CD4-positive, CD25-positive, alpha-beta regulatory T cell (primary cell): ENCODE data around the gene VRK3. TPM values are rescaled to one million over a fixed set of nuclear protein-coding genes. Genes with fewer than 3 reads are reported as not detected.
A peak's percentile ranks its signal among the peaks of the same experiment; 100 is the strongest.

Experiments
- ATAC-seq, 2 donors: fragments of 150-1000 bp; cut with Tn5 transposase; one replicate each; pipeline ENCODE4 v1.10.0; 2021; ENCODE audit warnings: low read depth in 2 of 2, moderate number of reproducible peaks in 2 of 2, moderate library complexity in 1 of 2
- DNase-seq, 3 donors: peaks; one replicate each; pipeline versions ENCODE4 v3.0.0 to v3.0.0-alpha.2; 2012 to 2022; ENCODE audit warnings: mixed read lengths in 1 of 3
- H3K27ac ChIP-seq: one replicate; pipeline ENCODE4 v1.7.0; 2013; ENCODE audit warnings: mild to moderate bottlenecking, low read length; ENCODE audit not compliant: insufficient read depth, poor library complexity, severe bottlenecking
- H3K27me3 ChIP-seq: one replicate; pipeline ENCODE4 v1.7.0; 2013; ENCODE audit warnings: low read length; ENCODE audit not compliant: control insufficient read depth, insufficient read depth
- H3K36me3 ChIP-seq: one replicate; pipeline ENCODE4 v1.7.0; 2013; ENCODE audit warnings: mild to moderate bottlenecking, low read length, moderate library complexity; ENCODE audit not compliant: control insufficient read depth, insufficient read depth
- H3K4me1 ChIP-seq: 2 replicates; pipeline ENCODE4 v1.7.0; 2013; ENCODE audit warnings: mild to moderate bottlenecking, low read length; ENCODE audit not compliant: insufficient read depth, control insufficient read depth, poor library complexity, severe bottlenecking
- H3K4me3 ChIP-seq: one replicate; pipeline ENCODE4 v1.7.0; 2013; ENCODE audit warnings: low read depth, mild to moderate bottlenecking, low read length, moderate library complexity
- H3K9me3 ChIP-seq, 2 experiments: 1 replicate in 1 of 2; 2 replicates in 1 of 2; pipeline ENCODE4 v1.7.0; 2013; ENCODE audit warnings: low read length in 2 of 2, mild to moderate bottlenecking in 1 of 2, moderate library complexity in 1 of 2; ENCODE audit not compliant: control insufficient read depth in 2 of 2
- H3K27ac Mint-ChIP-seq, 3 donors: one replicate each; pipeline ENCODE4 v1.8.0; 2020 to 2022; ENCODE audit warnings: mild to moderate bottlenecking in 3 of 3, mixed read lengths in 3 of 3, moderate library complexity in 2 of 3
- H3K27me3 Mint-ChIP-seq: one replicate; pipeline ENCODE4 v1.8.0; 2022; ENCODE audit warnings: mild to moderate bottlenecking, mixed read lengths
- H3K36me3 Mint-ChIP-seq: one replicate; pipeline ENCODE4 v1.8.0; 2020; ENCODE audit warnings: mixed read lengths
- H3K4me1 Mint-ChIP-seq, 4 donors: one replicate each; pipeline ENCODE4 v1.8.0; 2020 to 2022; ENCODE audit warnings: mixed read lengths in 4 of 4, mild to moderate bottlenecking in 1 of 4
- H3K4me3 Mint-ChIP-seq, 4 donors: one replicate each; pipeline ENCODE4 v1.8.0; 2020 to 2022; ENCODE audit warnings: mild to moderate bottlenecking in 4 of 4, mixed read lengths in 4 of 4, moderate library complexity in 3 of 4
- H3K9me3 Mint-ChIP-seq, 7 donors: one replicate each; pipeline ENCODE4 v1.8.0; 2020 to 2022; ENCODE audit warnings: mixed read lengths in 7 of 7, mild to moderate bottlenecking in 3 of 7, moderate library complexity in 2 of 7
- polyA plus RNA-seq, 4 donors: library from polyadenylated mRNA; unstranded; fragments of 300-500 nt; fragmentation: Illumina TruSeq; gene quantifications; one replicate each; pipeline ENCODE4 v1.2.3, GENCODE V29; 2021
- total RNA-seq: library from RNA; stranded (reverse); gene quantifications from one replicate; pipeline ENCODE4 v1.2.3, GENCODE V29; 2022

The VRK3 gene
- total and polyA plus RNA-seq, 5 donors from 2014 or later: 87.9 to 99.9 (median 94.4) TPM

DNA sequence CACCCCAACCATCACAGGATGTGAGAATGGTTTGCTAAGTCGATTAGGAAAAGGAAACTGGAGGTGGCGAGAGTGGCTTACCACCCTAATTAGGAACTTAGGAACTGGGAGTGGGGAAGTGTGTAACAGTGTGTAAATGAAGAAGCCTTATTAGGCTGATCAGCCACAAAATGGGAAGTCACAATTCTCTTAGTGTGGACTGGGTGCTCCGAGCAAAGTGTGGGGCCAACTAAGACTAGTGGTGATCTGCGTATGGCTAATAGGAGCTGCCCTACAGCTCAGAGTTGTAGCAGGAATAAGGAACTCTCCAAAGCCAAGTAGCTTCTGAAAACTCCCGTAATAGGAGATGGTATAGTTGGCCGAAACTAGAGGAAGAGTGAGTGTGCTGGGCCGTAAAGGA is 71.8 kb downstream of the VRK3 start:
- H3K27ac Mint-ChIP-seq: peak overlapping the region in 1 of 3 donors; percentile 62

DNA sequence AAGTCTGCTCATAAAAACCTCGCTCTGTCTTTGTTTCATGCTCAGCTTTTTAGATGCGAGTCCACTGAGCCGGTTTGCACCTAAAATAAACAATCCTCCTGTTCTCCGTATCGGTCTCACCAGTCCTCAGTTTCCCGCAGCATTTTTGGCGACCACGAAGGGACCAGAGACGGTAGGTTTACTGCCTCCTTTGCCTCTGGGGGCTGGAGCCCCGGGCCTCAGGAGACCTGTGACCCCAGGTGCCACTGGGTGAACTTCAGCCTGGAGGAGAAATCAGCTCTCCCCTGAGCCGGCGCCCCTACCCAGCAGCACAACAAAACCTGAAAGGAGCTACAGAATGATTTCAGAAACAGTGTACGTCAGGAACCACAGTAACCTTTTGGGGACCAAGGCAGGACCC is 72.3 kb downstream of the VRK3 start:
- H3K9me3 ChIP-seq: no peaks in the 10 kb centered on the region
- peaks cover 20% of the 10 kb centered on the region for H3K27me3 Mint-ChIP-seq
- peak overlapping the region in 1 of 4 donors; percentile 24 for H3K4me3 Mint-ChIP-seq
- H3K27me3 ChIP-seq: no peaks in the 10 kb centered on the region
- no peak overlapping the region for H3K27ac Mint-ChIP-seq
- no peaks in the 10 kb centered on the region for H3K36me3 Mint-ChIP-seq
- H3K4me1 Mint-ChIP-seq: peaks cover 0 to 3% (median 0%) of the 10 kb centered on the region in 4 donors
- no peaks in the 10 kb centered on the region for H3K36me3 ChIP-seq
- H3K27ac ChIP-seq: no peak overlapping the region
- ATAC-seq: no peak
- no peaks in the 10 kb centered on the region for H3K4me1 ChIP-seq
- no peak overlapping the region for H3K4me3 ChIP-seq
- H3K9me3 Mint-ChIP-seq: no peaks in the 10 kb centered on the region
- DNase-seq: no peak

More for the DNA sequence above, 71.8 kb downstream of the VRK3 start:
- Mint-ChIP-seq H3K27me3 (peaks cover 16% of the 10 kb centered on the region), H3K9me3 (no peaks in the 10 kb centered on the region), H3K4me1 (peaks cover 0 to 3% (median 0%) of the 10 kb centered on the region in 4 donors), H3K36me3 (no peaks in the 10 kb centered on the region), H3K4me3 (no peak overlapping the region)
- no peaks in the 10 kb centered on the region for H3K27me3 ChIP-seq
- no peaks in the 10 kb centered on the region for H3K9me3 ChIP-seq
- no peak for ATAC-seq
- H3K4me1 ChIP-seq: no peaks in the 10 kb centered on the region
- no peak overlapping the region for H3K4me3 ChIP-seq
- H3K27ac ChIP-seq: no peak overlapping the region
- H3K36me3 ChIP-seq: no peaks in the 10 kb centered on the region
- no peak for DNase-seq

DNA sequence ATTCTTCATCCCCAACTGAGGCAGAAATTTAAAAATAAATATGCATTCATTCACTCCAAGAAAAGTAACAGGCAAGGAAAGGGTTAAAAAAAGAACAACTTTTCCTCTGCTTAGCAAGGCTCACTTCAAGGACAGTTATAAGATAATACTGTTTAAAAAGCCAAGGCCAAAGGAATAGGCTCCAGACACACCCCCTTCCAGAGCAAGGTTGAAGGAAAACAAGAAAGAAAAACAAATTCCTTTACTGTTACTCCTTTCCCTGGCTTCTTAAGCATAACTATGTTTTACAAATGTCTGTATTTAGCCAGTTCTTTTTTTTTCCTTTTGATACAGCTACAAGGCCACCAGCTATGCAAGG is 72.7 kb downstream of the VRK3 start:
- no peaks in the 10 kb centered on the region for H3K27me3 ChIP-seq
- peaks cover 20% of the 10 kb centered on the region for H3K27me3 Mint-ChIP-seq
- no peak for ATAC-seq
- no peaks in the 10 kb centered on the region for H3K4me1 ChIP-seq
- no peaks in the 10 kb centered on the region for H3K36me3 ChIP-seq
- no peak overlapping the region for H3K27ac ChIP-seq
- DNase-seq: no peak
- H3K4me1 Mint-ChIP-seq: peaks cover 0 to 3% (median 0%) of the 10 kb centered on the region in 4 donors
- no peaks in the 10 kb centered on the region for H3K36me3 Mint-ChIP-seq
- H3K4me3 ChIP-seq: no peak overlapping the region
- no peak overlapping the region for H3K27ac Mint-ChIP-seq
- H3K9me3 ChIP-seq: no peaks in the 10 kb centered on the region
- no peak overlapping the region for H3K4me3 Mint-ChIP-seq
- no peaks in the 10 kb centered on the region for H3K9me3 Mint-ChIP-seq

DNA sequence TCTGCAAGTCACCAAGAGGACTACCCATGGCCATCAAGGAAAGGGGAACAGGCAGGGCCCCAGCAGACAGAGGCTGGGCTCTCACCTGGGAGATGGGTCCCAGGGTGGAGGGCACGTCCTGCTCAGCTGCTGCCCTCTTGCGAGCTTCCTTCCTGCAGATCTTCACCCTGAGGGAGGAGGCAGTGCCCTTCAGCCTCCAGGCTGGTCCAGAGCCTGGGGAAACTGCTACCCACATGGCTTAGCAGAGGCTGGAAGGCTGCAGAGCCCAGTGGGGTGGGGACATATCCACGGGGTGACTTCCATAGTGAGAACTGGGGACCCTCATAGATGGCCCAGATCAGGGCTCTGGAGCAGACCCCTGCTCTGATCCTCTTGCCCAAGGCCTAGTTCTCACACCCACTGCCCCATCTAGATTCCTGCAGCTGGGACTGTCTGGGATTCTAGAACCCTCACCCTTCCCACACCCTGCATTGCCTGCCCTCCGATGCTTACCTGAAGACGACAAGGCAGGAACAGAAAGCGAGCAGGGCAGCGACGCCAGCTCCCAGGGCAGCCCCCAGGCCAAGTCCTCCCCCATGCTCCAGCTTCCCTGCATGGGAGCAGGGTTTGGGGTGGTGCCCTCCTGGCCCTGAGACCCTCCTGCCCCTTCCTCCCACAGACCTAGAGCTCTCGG is 73.2 kb downstream of the VRK3 start:
- peaks cover 0 to 3% (median 0%) of the 10 kb centered on the region in 4 donors for H3K4me1 Mint-ChIP-seq
- no peak for DNase-seq
- no peaks in the 10 kb centered on the region for H3K27me3 ChIP-seq
- no peaks in the 10 kb centered on the region for H3K9me3 ChIP-seq
- H3K9me3 Mint-ChIP-seq: no peaks in the 10 kb centered on the region
- no peaks in the 10 kb centered on the region for H3K36me3 ChIP-seq
- H3K4me1 ChIP-seq: no peaks in the 10 kb centered on the region
- peaks cover 20% of the 10 kb centered on the region for H3K27me3 Mint-ChIP-seq
- no peak overlapping the region for H3K4me3 ChIP-seq
- H3K4me3 Mint-ChIP-seq: no peak overlapping the region
- ATAC-seq: no peak
- H3K27ac ChIP-seq: no peak overlapping the region
- no peak overlapping the region for H3K27ac Mint-ChIP-seq
- no peaks in the 10 kb centered on the region for H3K36me3 Mint-ChIP-seq

DNA sequence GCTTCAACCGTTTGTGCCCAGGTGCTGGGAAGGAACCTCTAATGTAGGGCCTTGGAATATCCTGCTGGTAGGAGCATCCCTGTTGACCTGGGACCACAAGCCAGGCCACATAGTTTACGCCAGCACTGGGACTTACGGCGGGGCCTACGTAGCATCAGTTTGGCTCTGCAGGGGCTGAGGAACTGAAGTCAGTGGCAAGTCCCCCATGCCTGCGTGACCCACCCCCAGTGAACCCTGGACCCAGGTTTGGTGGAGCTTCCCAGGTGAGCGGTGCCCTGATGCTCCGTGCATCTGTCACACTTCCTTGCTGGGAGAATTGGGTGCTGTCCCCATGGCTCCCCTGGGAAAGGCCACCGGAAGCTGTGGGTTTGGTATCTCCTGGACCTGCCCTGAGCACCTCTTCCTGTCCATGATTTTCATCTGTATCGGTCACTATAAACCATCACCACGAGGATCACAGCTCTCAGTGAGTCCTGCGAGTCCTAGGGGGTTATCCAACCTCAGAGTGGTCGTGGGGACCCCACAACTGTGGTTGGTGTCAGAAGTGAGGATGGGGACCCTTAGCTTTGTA is 74.1 kb downstream of the VRK3 start:
- Histone ChIP-seq H3K4me3 (no peak overlapping the region), H3K4me1 (no peaks in the 10 kb centered on the region), H3K9me3 (no peaks in the 10 kb centered on the region), H3K36me3 (no peaks in the 10 kb centered on the region), H3K27me3 (no peaks in the 10 kb centered on the region), H3K27ac (no peak overlapping the region)
- Mint-ChIP-seq H3K27me3 (peaks cover 15% of the 10 kb centered on the region), H3K9me3 (no peaks in the 10 kb centered on the region), H3K4me3 (no peak overlapping the region), H3K36me3 (no peaks in the 10 kb centered on the region), H3K27ac (no peak overlapping the region), H3K4me1 (peaks cover 0 to 3% (median 0%) of the 10 kb centered on the region in 4 donors)
- DNase-seq (no peak), ATAC-seq (no peak)

DNA sequence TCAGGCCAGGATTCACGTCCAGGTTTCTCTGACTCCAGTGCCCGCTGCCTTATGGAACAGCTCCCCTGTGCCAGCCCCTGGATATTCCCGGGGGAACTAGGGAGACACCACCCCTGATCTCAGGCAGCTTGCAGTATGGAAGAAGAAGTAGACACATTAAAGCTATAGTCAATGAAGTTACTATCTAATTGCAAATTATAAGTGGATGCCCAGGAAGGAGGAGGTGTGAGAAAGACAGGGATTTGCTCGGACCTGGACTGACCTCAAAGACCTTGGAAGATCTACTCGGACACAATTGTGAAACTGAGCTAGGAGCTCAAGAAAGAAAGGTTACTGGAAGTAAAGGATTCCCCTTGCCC is 74.6 kb downstream of the VRK3 start:
- H3K36me3 ChIP-seq: no peaks in the 10 kb centered on the region
- no peaks in the 10 kb centered on the region for H3K36me3 Mint-ChIP-seq

DNA sequence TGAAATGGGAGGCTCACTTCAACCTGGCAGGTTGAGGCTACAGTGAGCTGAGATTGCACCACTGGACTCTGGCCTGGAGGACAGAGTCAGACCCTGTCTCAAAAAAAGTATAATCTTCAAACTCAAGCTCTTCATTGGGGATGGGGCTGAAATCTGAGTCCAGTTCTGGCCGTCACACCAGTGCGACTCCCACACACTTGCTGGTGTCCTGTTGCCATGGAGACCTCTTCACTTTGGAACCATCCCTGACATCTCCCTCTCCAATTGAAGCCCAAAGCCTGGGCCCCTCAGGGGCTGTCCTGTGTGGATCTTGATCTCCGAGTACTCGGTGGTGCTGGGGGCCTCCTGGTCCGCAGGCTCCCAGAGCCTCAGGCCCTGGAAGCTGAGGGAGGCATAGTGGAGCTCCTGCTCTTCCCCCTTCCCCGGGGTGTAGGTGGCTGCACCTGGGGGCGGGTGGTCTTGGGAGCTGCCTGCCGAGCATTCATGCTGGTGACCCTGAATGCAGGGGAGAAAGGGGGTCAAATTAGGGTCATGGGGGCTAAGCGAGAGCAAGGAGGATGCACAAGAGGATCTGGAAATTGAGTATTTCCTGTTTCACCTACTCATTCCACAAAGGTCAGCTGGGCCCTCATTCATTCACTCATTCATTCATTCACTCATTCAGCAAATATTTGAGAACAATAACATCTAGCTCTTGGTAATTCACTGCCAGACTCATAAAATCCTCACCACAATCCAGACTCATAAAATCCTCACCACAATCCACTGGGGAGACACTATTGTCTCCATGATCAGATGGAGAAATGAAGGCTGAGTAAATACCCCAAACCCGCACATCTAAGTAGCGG is 75.2 kb downstream of the VRK3 start:
- no peak for DNase-seq
- ATAC-seq: no peak
- Mint-ChIP-seq H3K27ac (peak overlapping the region in 1 of 3 donors; percentile 84), H3K9me3 (peaks cover 0 to 2% (median 0%) of the 10 kb centered on the region in 7 donors), H3K36me3 (no peaks in the 10 kb centered on the region), H3K27me3 (peaks cover 20% of the 10 kb centered on the region), H3K4me1 (peaks cover 0 to 3% (median 0%) of the 10 kb centered on the region in 4 donors), H3K4me3 (no peak overlapping the region)
- Histone ChIP-seq H3K9me3 (no peaks in the 10 kb centered on the region), H3K27me3 (no peaks in the 10 kb centered on the region), H3K27ac (no peak overlapping the region), H3K4me3 (no peak overlapping the region), H3K36me3 (no peaks in the 10 kb centered on the region), H3K4me1 (no peaks in the 10 kb centered on the region)

More for the DNA sequence above, 74.6 kb downstream of the VRK3 start:
- H3K9me3 ChIP-seq: no peaks in the 10 kb centered on the region
- H3K4me3 Mint-ChIP-seq: no peak overlapping the region
- peaks cover 0 to 3% (median 0%) of the 10 kb centered on the region in 4 donors for H3K4me1 Mint-ChIP-seq
- H3K27me3 Mint-ChIP-seq: peaks cover 15% of the 10 kb centered on the region
- H3K27me3 ChIP-seq: no peaks in the 10 kb centered on the region
- no peaks in the 10 kb centered on the region for H3K4me1 ChIP-seq
- no peak overlapping the region for H3K4me3 ChIP-seq
- peak overlapping the region in 1 of 3 donors; percentile 84 for H3K27ac Mint-ChIP-seq
- DNase-seq (no peak), ATAC-seq (no peak)
- H3K9me3 Mint-ChIP-seq: no peaks in the 10 kb centered on the region
- H3K27ac ChIP-seq: no peak overlapping the region
